ENCODE data around the gene MCC.
A peak's percentile ranks its signal among the peaks of the same experiment; 100 is the strongest.

Gene MCC

DNA sequence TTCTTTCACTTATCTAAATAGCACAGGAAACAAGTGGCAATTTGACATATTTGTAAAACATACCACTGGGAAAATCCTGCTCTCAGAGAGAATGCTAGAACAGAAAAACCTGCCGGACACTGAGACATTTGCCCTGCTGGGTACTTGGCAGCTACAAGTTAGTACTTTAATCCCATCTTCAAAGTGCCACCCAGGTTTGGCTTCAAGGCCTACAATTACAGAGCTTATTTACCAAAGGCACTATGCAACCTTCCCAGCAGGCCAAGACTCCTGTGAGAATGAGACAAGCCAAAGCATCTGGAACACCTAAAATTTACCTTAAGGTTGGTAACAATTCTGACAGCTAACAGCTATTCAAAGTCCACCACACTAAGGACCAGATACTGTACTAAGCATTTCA, 131.8 kb downstream of the MCC start:
- ChIA-PET CTCF (interaction anchor here (0.8 to 1.0 kb wide), 2 partner anchors 23 to 154 kb away, joined by 4 read pairs; no protein-coding TSS in a partner anchor), POLR2A (no interaction called here)
- Histone ChIP-seq H3K4me1 (ENCODE audit: control insufficient read depth, insufficient read depth, low read length) (no peaks in the 10 kb centered on the region), H3K36me3 (ENCODE audit: control insufficient read depth in 2 of 2, insufficient read depth in 1 of 2, low read length in 2 of 2) (no peaks in the 10 kb centered on the region), H3K27ac (ENCODE audit: extremely low read depth, low read depth, low read length) (no peak overlapping the region), H3K9me3 (ENCODE audit: control insufficient read depth, insufficient read depth, low read depth, low read length) (no peaks in the 10 kb centered on the region), H3K4me3 (ENCODE audit: low read depth, low read length) (no peak overlapping the region)
- TF ChIP-seq ZNF10 (tag by site-specific recombination; IDR thresholded peaks at IDR 0.05) (no peak), ZNF221 (tag by site-specific recombination; IDR thresholded peaks at IDR 0.05; ENCODE audit: borderline replicate concordance) (no peak), RBAK (tag by site-specific recombination; IDR thresholded peaks at IDR 0.05) (no peak)

GRCh38 chr5:113354055-113354454, 134.2 kb downstream of the MCC start:
- Histone ChIP-seq H3K27ac (ENCODE audit: extremely low read depth, low read depth, low read length) (no peak overlapping the region), H3K9me3 (ENCODE audit: control insufficient read depth, insufficient read depth, low read depth, low read length) (no peaks in the 10 kb centered on the region), H3K4me1 (ENCODE audit: control insufficient read depth, insufficient read depth, low read length) (no peaks in the 10 kb centered on the region), H3K4me3 (ENCODE audit: low read depth, low read length) (no peak overlapping the region), H3K36me3 (ENCODE audit: control insufficient read depth in 2 of 2, insufficient read depth in 1 of 2, low read length in 2 of 2) (no peaks in the 10 kb centered on the region)
- ChIA-PET CTCF (no interaction called here), POLR2A (no interaction called here)
- no peak for TF ChIP-seq ZBTB20 (tag by site-specific recombination; IDR thresholded peaks at IDR 0.05)
- TF ChIP-seq ZNF513 (tag by site-specific recombination; IDR thresholded peaks at IDR 0.05): no peak
- TF ChIP-seq ZNF544 (tag by site-specific recombination; IDR thresholded peaks at IDR 0.05): no peak
- no peak for TF ChIP-seq PRDM1 (tag by site-specific recombination; IDR thresholded peaks at IDR 0.05)
- no peak for TF ChIP-seq ZNF488 (tag by site-specific recombination; IDR thresholded peaks at IDR 0.05)
- TF ChIP-seq KLF1 (tag by site-specific recombination; IDR thresholded peaks at IDR 0.05): no peak
- TF ChIP-seq ZNF350 (tag by site-specific recombination; IDR thresholded peaks at IDR 0.05): no peak
- TF ChIP-seq REST (tag by site-specific recombination; IDR thresholded peaks at IDR 0.05): no peak
- no peak for TF ChIP-seq ZNF184 (tag by site-specific recombination; IDR thresholded peaks at IDR 0.05)
- no peak for TF ChIP-seq ZNF501 (tag by site-specific recombination; IDR thresholded peaks at IDR 0.05)
- no peak for TF ChIP-seq ZNF366 (tag by site-specific recombination; conservative IDR thresholded peaks at IDR 0.05)
- no peak for TF ChIP-seq ZNF19 (tag by site-specific recombination; IDR thresholded peaks at IDR 0.05; ENCODE audit: low read depth)
- no peak for TF ChIP-seq ZNF133 (tag by site-specific recombination; IDR thresholded peaks at IDR 0.05)
- no peak for TF ChIP-seq ZXDB (tag by site-specific recombination; IDR thresholded peaks at IDR 0.05)

DNA sequence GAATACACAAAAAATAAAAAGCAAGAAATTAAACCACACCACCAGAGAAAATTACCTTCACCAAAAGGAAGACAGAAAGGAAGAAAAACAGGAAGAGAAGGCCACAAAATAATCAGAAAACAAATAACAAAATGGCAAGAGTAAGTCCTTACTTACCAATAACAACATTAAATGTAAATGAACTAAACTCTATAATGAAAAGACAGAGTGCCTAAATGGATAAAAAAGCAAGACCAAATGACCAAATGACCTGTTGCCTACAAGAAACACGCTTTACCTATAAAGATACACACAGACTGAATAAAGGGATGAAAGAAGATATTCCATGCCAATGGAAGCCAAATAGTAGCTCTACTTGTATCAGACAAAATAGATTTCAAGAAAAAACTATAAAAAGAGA, 140.7 kb downstream of the MCC start:
- Histone ChIP-seq H3K4me1 (ENCODE audit: control insufficient read depth, insufficient read depth, low read length) (no peaks in the 10 kb centered on the region), H3K27ac (ENCODE audit: extremely low read depth, low read depth, low read length) (no peak overlapping the region), H3K4me3 (ENCODE audit: low read depth, low read length) (no peak overlapping the region), H3K9me3 (ENCODE audit: control insufficient read depth, insufficient read depth, low read depth, low read length) (no peaks in the 10 kb centered on the region), H3K36me3 (ENCODE audit: control insufficient read depth in 2 of 2, insufficient read depth in 1 of 2, low read length in 2 of 2) (no peaks in the 10 kb centered on the region)
- no peak for TF ChIP-seq ZNF239 (tag by site-specific recombination; IDR thresholded peaks at IDR 0.05)
- TF ChIP-seq SCRT1 (tag by site-specific recombination; IDR thresholded peaks at IDR 0.05; ENCODE audit: borderline replicate concordance): 0 out of 2 replicates have a peak, but pooled peaks have one; percentile 55
- POLR2A ChIA-PET: no interaction called here
- CTCF ChIA-PET: no interaction called here
